GM19455 (cell line): ENCODE measurements around the gene PRDM8.
A peak's percentile ranks its signal among the peaks of the same experiment; 100 is the strongest.
"Not testable (repeated sequence)": the region's sequence is repeated elsewhere in the genome, so short reads cannot be mapped to it uniquely, and the experiment has no call there.

Experiments
- ATAC-seq: cut with Tn5 transposase; IDR thresholded peaks from one replicate; pipeline ENCODE4 v1.9.1; 2021; ENCODE audit not compliant: unreplicated experiment

PRDM8 gene

DNA sequence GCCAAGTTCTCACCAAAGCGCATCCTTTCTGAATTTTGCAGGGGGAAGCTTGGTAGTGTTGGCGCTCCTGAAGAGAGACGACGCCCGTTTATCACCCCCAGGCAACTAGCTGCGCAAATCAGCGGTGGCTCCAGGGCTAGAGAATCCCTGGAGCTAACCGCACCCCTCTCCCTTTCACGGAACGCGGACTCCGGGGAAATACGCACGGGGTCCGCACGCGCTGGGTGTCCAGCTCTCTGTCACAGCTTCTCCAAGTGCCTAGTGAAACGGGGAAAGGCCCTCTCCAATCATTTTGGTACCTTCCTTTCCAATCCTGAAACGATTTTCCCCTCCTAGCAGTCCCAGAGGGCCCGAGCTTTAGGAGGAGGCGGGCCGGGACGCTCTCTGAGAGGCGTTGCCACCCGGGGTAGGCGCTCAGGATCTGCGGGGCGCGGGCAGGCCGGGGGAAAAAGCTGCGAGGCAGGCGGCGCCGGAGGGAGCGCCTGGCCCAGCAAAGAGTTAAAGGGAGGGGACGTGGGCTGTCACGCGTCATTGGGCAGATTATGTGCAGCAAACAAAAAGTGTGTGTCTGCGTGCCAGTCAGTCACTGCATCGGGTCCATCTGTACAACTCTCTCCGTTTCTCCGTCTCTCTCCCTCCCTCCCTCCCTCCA lies at the start of gene PRDM8:
PRDM8 (plus strand) TSS at position 582 of the 652 bp plus-strand sequence. CDS start 2,578 bp downstream, outside the sequence.
- ATAC-seq = no peak

DNA sequence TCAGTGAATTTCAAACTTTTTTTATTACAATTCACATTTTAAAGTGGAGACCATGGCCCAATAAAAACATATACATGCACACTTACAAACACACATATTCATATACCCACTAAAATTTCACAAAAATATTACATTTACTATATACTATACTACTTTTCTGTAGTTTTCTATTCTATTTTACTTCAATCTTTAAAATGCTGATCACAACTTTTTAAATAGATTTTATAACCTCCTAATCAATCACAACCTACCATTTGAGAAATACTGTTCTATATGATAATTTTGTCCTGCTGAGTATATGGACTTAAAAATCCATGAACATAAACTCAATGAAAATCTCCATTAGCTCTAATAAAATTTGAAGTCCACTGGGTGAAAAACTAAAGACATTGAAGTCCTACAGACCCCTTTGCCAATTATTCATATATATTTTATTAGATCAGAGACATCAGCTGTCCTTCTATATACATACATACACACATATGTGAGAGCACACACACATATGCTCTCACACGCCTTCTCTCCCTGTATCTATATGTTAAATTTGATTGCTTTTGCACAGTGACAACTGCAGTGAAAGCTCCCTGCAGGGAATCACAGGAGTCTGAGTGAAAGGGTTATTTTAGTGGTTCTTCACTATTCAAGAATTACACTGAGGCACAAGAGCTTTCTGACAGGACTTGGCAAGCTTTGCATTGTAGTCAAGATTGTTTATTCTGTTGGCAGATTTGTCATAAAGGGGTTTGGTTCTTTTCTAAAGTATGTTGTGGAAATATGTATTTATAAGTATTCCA lies 46.7 kb upstream of the PRDM8 start:
- no peak for ATAC-seq

DNA sequence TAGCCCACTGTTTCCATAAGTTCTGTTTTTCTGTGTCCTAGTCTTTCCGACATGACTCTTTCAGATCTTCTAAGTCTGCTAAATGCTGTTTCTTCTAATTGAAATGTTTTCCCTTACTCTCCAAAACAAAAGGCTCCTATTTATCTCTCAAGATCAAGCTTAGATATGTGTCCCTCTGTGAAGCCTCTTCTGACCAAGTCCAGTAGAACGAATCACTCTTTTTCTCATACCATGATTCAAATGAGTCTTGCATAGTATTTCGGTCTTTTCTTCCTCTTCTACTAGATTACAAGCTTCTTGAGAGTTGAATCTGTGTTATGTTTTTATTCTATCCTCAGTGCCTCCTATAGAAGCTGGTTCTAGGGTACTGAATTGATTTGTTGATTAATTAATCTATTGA lies 45.3 kb upstream of the PRDM8 start:
- ATAC-seq = no peak

DNA sequence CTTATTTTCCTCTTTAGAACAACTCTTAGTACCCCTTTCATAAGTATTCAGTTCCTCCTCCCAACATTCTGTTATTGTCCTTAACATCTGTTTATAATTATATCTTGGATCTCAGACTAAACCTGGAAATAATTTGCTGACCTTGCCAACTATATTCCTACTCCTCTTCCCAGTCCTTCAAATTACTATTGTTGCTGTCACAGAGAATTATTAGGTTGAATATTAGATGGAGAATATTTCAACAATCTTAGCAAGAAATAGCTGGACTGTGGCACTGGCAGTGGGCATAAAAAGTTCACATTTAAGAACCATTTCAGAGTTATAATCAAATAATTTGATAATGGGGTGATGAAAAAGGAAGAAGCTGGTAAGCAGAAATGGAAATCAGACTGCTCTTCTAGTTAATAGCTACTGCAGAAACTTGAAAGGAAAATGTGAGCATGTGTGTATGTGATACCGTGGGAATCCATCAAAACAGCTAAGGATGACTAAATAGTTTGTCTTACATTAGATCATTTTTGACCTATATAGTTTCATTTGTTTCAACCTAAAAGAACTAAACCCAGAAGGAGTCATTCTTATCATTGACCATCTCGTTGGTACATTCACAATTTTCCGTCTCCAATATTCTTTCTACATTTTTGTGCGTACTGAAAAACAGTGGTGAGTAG lies 43.3 kb upstream of the PRDM8 start:
- no peak for ATAC-seq

DNA sequence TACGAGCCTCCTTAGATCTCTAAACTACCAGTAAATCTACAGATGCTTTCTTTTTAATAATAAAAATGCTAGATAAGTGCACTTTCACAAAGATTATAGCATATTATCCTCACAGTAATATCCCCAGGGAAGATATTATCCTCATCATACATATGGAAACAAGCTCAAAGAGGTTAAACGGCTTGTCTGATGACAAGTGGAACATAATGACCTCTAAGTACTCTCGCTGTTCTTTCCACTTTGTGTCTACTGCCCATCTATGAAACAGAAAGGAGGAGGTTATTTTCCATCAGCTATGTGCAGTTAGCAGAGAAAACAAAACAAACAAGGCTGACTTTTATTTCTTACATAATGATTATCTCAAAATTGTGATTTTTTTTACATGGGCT lies 42.8 kb upstream of the PRDM8 start:
- no peak for ATAC-seq

DNA sequence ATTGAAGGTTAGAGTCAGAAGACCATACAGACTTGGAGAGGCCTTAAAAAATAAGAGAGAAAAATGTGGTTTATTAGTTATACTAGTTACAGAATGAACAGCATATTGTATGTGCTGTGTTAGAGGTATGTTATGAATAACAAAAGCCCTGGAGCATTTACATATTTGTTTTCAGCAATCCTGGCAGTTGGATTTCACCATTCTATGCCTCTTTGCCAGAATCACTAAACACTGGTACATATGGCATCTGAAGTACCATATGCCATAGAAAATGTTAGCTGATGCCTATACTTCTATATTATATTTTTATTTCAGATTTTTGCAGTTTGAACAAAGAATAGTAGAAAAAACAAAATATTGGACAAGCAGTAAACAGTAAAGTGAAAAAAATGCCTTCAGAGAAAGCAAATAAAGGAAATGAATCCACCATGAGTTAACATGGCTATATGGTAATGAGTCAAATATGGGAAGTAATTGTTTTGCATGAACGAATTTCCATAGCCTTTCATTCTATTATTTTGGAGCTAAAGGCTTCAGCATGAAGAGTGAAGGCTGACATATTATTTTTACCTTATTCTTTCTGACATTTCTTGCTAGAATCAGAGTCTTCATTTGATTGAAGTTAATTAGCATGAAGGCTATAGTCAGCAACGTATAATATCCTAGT lies 41.9 kb upstream of the PRDM8 start:
- no peak for ATAC-seq

DNA sequence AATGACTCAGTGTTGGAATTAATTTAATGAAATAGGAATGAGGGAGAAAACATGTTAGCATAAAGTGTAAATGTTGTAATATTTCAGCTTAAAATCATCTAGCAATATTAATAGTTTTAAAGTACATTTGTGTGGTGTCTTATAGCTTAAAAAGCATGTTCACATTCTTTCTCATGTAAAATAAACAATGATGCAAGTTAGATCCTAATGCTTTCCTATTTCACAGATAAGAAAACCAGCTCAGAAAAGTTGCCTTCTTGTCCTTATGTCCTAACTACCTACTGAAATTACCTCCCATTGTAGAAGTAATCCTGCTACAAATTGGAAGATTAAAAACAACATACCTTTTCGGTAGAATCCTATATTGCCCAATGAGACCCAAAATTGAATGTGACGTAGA lies 40.9 kb upstream of the PRDM8 start:
- ATAC-seq = no peak

DNA sequence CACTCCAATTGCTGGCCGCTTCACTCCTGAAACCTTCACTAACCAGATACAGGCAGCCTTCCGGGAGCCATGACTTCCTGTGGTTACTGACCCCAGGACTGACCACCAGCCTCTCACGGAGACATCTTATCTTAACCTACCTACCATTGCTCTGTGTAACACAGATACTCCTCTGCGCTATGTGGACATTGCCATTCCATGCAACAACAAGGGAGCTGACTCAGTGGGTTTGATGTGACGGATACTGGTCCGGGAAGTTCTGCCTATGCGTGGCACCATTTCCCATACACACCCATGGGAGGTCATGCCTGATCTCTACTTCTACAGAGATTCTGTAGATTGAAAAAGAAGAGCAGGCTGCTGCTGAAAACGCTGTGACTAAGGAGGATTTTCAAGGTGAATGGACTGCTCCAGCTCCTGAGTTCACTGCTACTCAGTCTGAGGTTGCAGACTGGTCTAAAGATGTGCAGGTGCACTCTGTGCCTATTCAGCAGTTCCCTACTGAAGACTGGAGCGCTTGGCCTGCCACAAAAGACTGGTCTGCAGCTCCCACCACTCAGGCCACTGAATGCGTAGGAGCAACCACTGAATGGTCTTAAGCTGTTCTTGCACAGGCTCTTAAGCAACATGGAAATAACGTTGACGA lies 35.8 kb upstream of the PRDM8 start:
- no peak for ATAC-seq

DNA sequence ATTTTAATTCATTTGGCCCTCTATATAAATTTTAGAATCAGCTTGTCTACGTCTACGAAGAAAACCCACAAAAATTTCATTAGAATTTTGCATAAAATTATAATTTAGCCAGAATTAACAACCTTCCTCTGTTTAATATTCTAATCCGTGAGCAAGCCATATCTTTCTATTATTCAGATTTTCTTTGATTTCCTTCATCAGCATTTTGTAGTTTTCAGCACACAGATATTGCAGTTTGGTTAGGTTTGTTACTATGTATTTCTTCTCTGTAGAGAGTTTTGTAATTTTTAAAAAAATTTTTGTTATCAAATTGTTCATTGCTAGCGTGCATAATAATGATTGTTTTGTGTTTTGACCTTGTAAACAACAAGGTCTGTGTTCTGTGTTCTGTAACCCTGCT lies 34.9 kb upstream of the PRDM8 start:
- no peak for ATAC-seq

DNA sequence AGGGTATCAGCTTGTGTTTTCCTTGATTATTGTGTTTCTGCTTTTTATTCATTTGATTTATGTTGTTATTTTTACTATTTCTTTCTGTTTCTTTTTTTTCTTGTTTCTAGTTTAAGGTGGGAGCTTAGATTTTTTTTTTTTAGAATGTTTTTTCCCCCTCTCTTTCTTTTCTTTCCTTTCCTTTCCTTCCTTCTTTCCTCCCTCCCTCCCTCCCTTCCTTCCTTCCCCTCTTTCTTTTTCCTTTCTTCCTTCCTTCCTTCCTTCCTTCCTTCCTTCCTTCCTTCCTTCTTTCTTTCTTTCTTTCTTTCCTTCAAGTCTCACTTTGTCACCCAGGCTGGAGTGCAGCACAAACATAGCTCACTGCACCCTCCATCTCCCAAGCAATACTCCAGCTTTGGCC lies 31.4 kb upstream of the PRDM8 start:
- ATAC-seq = no peak

DNA sequence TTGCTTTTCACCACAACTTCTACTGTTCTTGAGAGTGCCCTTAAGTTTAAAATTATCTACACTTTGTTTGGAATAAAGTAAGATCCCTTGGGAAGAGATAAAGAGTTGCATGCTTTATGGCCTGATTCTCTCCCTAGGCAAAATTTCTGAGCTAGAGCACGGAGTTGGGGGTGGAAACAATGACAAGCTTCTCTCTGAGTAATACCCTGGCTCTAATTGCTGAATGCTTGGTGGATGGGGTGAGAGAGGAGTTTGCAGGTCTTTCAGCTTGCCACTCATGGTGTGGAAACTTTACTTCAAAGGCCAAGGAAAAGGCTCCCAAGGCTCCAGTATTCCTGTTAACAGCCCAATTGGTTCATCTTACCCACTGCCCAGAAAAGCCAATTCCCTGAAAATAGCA lies 26.1 kb upstream of the PRDM8 start:
- no peak for ATAC-seq

DNA sequence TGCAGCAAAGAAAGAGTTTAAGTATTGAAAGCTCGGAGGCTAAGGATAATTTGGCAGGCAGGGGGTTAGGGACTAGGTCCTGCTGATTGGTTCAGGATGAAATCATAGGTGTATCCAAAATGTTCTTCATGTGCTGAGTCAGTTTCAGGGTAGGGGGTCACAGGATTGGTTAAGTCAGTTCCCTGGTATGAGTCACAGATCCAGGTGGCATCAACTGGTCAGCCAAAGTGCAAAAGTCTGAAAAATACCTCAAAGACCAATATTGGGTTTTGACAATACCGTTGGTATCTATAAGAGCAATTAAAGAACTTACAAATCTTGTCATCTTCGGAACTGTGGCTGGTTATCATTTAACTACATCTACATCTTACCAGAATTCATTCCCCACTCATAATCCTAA lies 25.6 kb upstream of the PRDM8 start:
- no peak for ATAC-seq

DNA sequence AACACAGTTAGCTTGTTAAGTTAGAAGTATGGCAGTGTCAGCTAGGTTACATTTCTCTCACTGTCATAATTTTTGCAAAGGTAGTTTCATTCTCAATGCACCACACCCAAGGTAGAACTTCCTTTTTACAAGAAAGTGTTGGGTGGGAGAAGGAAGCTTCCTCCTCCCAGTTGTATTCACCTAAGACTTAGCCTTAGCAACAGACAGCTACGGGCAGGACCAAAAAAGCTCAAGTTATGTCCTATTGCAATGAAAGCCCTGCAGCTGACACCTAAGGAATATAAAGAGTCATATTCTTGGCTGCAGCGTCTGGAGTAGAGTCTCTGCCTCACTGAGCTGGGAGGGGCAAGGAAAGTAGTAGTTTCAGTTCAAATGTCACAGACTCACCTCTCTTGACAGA lies 25.1 kb upstream of the PRDM8 start:
- ATAC-seq = peak; percentile 81

DNA sequence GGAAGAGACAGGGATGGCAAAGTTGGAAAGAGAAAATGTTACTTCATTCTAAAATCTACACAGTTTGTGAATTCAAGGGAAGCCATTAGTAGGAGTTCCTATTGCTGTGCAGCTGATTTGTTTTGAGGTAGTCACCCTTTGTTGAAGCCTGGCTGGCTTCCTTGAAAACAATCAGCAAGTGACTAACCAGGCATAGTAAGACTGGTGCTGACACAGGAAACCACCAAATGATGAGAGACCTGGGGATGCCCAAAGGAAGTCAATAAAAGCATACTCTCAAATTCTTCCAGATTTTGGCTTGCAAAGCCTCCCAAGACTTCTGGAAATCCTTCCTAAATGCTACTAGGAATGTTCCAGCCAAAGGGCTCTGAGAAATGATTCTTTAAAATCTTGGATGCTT lies 23.9 kb upstream of the PRDM8 start:
- ATAC-seq = peak; percentile 49

DNA sequence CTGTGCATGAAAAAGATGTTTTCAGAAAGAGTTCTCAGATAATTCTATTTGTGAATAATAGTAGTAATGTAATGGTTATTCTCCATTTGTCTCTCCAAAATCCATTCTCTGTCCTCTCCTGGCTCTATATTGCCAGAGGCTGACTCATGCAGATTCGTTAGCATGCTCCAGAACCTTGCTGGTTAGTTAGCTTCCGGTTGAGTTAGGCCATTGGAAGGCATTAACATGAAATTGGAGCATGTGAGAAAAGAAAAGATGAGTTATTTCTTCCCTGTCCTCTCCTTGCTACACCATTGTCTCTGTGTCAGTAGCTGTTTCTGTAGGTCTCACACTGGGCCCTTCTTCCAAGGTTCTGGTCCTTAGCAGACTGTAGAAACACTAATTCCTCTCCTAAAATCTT lies 23.5 kb upstream of the PRDM8 start:
- ATAC-seq = no peak

DNA sequence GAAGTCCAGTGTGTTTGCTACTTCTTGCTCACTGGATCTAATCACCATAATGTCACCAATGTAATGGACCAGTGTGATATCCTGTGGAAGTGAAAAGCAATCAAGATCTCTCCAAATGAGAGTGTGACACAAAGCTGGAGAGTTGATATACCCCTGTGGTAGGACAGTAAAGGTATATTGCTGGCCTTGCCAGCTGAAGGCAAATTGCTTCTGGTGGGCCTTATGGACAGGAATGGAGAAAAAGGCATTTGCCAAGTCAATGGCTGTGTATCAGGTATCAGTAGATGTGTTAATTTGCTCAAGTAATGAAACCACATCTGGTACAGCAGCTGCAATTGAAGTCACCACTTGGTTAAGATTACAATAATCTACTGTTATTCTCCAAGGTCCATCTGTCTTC lies 19.5 kb upstream of the PRDM8 start:
- not testable (repeated sequence) for ATAC-seq

DNA sequence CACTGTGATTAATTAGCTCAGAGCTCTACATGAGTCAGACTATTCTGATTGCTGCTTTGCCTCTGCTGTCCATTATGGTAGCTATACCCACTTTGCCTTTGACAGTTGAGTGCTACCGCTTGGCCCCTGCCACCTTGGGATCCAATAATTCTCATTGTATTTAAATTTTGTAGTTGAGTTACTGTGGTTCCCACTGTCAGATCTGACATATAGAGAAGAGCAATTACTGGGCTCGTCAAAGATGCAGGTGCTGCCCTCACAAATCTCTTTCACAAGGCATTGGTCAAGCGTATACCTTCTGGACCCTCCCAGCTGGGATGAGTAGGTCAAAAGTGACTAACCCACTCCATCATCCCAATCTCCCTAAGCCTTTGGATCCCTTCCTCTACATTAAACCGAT lies 18.3 kb upstream of the PRDM8 start:
- ATAC-seq = no peak

DNA sequence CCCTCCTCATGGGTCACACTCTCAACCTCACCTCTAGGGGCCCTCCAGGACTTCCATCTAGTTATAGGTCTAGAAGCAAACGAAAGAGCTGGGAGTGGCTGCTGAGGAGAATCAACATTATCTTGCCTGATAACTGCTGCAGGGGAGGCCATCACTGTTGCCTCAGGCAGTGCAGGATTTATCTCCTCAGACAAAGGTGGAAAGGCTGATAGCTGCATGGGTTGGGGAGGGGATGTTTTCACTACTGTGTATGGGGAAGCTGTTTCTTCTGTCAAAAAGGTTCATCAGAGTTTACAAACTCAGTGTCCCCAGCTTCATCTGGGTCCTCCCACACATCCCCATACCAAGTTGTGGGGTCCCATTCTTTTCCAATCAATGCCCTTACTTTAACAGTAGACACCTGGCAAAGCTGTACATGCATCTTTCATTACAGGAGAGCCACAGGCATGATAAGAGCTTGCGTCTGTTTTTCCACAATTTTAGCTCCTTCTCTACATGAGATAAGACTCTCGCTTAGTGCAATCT lies 17.6 kb upstream of the PRDM8 start:
- no peak for ATAC-seq

DNA sequence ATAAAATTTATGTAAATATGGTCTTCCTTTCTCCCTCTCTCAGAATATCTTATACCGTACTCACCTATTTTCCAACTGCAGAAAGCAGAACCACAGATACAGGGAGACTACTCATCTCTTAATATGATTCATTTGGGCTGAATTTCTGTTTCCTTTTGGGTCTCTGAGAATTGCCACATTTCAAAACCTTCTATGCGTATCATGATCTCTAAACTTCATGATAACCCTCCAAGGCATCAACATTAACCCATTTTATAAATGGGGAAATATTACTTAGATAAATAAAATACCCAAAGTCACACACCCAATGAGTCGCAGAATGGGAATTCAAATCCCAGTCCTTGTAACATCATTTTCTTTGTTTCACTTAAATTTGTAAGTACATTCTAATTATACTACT lies 16.6 kb upstream of the PRDM8 start:
- ATAC-seq = no peak

DNA sequence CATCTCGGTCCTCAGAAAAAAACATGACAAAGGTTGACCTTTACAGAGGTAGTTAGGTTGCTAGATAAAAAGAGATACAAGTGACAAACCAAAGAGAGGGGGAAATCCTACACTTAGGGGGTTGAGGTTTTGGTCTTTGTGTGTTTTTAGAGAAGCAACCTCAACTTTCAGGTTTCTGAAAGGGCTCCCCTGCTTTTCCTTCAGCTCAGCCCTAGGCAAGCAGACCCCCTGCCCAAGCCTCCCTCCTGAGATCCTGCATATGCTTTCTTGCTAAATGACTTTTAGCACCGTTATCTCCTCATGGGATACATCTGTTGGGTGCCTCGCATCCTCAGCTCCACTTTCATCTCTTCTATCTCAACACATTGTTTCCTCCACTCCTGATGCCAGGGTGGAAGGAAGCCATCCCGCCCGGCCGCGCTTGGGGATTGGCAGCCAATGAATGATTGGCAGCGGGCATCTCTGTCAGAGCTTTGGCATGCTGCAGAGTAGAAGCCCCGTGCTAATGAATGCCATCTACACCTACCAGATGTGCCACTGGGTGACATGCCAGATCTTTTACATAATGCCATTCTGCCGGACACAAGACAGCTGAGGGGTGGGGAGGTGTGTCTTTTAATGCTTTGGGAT lies 15.0 kb upstream of the PRDM8 start:
- no peak for ATAC-seq
